ENCODE results near the gene CALCB.

Gene CALCB

DNA sequence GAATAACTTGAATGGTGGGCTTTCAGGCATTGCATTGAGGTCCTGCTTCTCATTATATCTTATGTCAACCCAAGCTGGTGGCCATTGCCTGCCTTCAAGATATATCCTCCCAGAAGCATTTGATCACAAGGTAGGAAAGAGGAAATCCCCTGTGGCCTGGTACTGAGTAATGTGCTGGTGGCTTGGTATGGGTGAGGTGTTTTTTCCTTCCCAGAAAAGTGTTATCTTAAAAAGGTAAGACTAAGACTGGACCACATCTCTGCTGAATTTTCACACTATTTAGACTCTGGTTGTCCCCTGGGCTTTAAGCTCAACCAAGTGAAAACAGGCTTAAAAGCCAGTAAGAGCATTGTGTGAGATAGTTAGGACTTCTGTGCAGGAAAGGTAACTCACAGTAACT is 45.0 kb downstream of the CALCB start:
- DNase-seq (ENCODE audit: low read depth) = no peak

DNA sequence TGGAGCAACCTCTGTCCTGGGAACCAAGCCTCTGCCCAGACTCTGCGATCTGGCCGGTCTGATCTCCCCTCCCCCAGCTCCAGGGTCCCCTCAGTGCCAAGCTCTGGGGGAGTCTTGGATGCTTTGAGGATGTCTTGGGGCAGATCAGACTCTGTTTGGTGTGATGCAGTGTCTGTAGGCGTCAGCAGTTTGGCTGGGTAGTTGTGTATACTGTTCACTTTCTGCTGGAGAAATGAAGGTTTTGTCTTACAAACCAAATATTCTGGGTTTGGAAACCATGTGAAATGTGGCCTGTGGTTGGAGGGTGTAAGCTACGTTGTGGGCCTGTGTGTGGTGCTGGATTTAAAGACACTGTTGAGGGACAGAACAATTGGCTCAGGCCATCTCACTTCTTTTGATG is 46.0 kb downstream of the CALCB start:
- DNase-seq (ENCODE audit: low read depth) = no peak

- no peak for DNase-seq (ENCODE audit: low read depth)
Measured at GRCh38 chr11:15119826-15120225, 46.4 kb downstream of the CALCB start.

- DNase-seq (ENCODE audit: low read depth) = peak; percentile 95
Measured at GRCh38 chr11:15123849-15124248, 50.5 kb downstream of the CALCB start.

- DNase-seq (ENCODE audit: low read depth) = no peak
Measured at GRCh38 chr11:15124528-15124927, 51.1 kb downstream of the CALCB start.

- DNase-seq (ENCODE audit: low read depth) = peak; percentile 83
Measured at GRCh38 chr11:15127341-15127740, 53.9 kb downstream of the CALCB start.
